Glutamatergic neuron (in vitro differentiated cells): Measurements from ENCODE around the gene CLEC16A. TPM values are rescaled to one million over a fixed set of nuclear protein-coding genes. Genes with fewer than 3 reads are reported as not detected.

Source experiments
- DNase-seq: peaks from one replicate; pipeline ENCODE4 v3.0.0; 2022
- H3K27ac Mint-ChIP-seq: one replicate; pipeline ENCODE4 v1.8.0; 2020; ENCODE audit warnings: mild to moderate bottlenecking, mixed read lengths, inconsistent platforms; ENCODE audit not compliant: unreplicated experiment
- H3K27me3 Mint-ChIP-seq: one replicate; pipeline ENCODE4 v1.8.0; 2020; ENCODE audit warnings: mild to moderate bottlenecking, moderate library complexity, mixed read lengths, inconsistent platforms; ENCODE audit not compliant: unreplicated experiment
- H3K36me3 Mint-ChIP-seq: one replicate; pipeline ENCODE4 v1.8.0; 2020; ENCODE audit warnings: mild to moderate bottlenecking, mixed read lengths, inconsistent platforms; ENCODE audit not compliant: unreplicated experiment
- H3K4me1 Mint-ChIP-seq: one replicate; pipeline ENCODE4 v1.8.0; 2020; ENCODE audit warnings: mild to moderate bottlenecking, low read depth, mixed read lengths, inconsistent platforms; ENCODE audit not compliant: unreplicated experiment
- H3K4me3 Mint-ChIP-seq: one replicate; pipeline ENCODE4 v1.8.0; 2020; ENCODE audit warnings: mild to moderate bottlenecking, mixed read lengths, inconsistent platforms; ENCODE audit not compliant: unreplicated experiment
- H3K9me3 Mint-ChIP-seq: one replicate; pipeline ENCODE4 v1.8.0; 2020; ENCODE audit warnings: mild to moderate bottlenecking, moderate library complexity, mixed read lengths, inconsistent platforms; ENCODE audit not compliant: unreplicated experiment
- CTCF ChIP-seq: fragments of 200-600 bp; sonication (generic); IDR thresholded peaks from one replicate; pipeline ENCODE4 v1.5.0; 2021; ENCODE audit not compliant: partially characterized antibody, unreplicated experiment
- total RNA-seq: library from RNA; stranded (reverse); fragmentation: NEBNext Ultra II Directional; extraction: Animal tissue kit (Norgen Biotek cat#: 25700); gene quantifications from one replicate; pipeline ENCODE4 v1.2.1, GENCODE V29; 2021; ENCODE audit not compliant: unreplicated experiment

The CLEC16A gene
- total RNA-seq, 1 donor from 2014 or later = 43.0 TPM

DNA sequence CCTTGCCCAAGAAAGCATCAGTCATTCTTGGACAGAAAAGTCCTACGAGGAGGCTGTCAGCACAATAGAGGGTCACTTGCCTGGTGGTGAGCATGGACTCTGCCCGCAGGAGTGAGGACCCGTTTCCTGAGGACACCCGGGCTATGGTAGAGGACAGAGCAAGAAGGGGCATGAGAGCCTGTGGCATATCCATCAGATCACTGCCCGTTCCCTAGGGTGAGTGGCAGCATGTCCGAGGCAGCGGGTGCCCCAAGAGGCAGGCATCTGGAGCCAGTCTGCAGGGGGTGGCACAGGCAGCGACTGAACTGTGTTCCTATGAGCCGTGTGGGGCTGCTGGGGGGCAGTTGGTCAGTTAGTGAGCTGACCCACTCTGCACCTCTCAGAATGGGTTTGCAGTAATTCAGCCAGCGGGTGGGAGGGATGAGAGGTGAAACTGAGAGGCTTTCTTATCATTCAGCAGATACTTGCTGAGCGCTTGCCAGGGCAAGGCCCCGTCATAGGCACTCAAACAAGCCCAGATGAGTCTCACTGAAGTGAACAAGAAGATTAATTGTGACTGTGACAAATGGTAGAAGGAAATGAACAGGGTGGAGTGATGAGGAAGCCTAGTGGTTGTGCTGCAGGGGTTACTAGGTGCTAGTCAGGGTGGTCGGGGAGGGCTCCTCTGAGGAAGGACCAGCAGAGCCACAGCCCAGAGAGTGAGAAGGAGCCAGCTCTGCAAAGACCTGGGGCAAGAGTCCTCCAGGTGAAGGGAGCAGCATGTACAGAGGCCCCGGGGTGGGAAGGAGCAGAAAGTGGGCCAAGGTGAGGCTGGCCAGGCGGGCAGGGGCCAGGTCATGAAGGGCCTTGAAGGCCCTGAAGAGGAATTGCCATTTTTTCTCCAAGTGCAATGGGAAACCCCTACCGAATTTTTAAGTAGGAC is 87.9 kb downstream of the CLEC16A start:
- no peak overlapping the region for H3K27ac Mint-ChIP-seq
- H3K9me3 Mint-ChIP-seq = peaks cover 7% of the 10 kb centered on the region
- H3K4me1 Mint-ChIP-seq = no peaks in the 10 kb centered on the region
- no peak for DNase-seq
- no peak for TF ChIP-seq CTCF
- H3K36me3 Mint-ChIP-seq = peaks cover 46% of the 10 kb centered on the region
- H3K27me3 Mint-ChIP-seq = peaks cover 2% of the 10 kb centered on the region
- H3K4me3 Mint-ChIP-seq = no peak overlapping the region

DNA sequence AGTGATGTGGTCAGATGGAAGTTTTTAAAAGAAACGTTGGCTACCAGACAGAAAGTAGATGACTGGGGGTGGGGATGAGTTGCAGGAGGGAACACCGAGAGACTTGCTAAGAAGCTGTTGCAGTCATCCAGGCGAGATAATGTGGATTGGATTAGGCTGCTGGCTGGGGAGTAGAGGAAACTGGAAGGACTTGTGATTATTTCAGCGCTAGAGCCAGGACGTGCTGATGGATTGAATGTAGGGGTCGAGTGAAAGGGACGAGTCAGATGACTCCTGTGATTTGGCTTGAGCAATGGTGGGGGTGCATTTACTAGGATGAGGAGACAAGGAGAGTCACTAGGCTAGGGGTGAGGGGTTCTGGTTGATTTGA is 88.5 kb downstream of the CLEC16A start:
- H3K36me3 Mint-ChIP-seq = peaks cover 40% of the 10 kb centered on the region

GRCh38 chr16:11033629-11034420 is 89.5 kb downstream of the CLEC16A start:
- H3K27ac Mint-ChIP-seq = no peak overlapping the region
- no peak for DNase-seq
- peaks cover 32% of the 10 kb centered on the region for H3K36me3 Mint-ChIP-seq
- H3K27me3 Mint-ChIP-seq = peaks cover 2% of the 10 kb centered on the region
- no peaks in the 10 kb centered on the region for H3K4me1 Mint-ChIP-seq
- H3K9me3 Mint-ChIP-seq = peaks cover 7% of the 10 kb centered on the region
- TF ChIP-seq CTCF = no peak
- no peak overlapping the region for H3K4me3 Mint-ChIP-seq

More for the DNA sequence above, 88.5 kb downstream of the CLEC16A start:
- Mint-ChIP-seq H3K27ac (no peak overlapping the region), H3K9me3 (peaks cover 7% of the 10 kb centered on the region), H3K4me1 (no peaks in the 10 kb centered on the region), H3K27me3 (peaks cover 2% of the 10 kb centered on the region), H3K4me3 (no peak overlapping the region)
- no peak for DNase-seq
- TF ChIP-seq CTCF = no peak

GRCh38 chr16:11034481-11034931 is 90.1 kb downstream of the CLEC16A start:
- DNase-seq = no peak
- H3K27ac Mint-ChIP-seq = no peak overlapping the region
- H3K9me3 Mint-ChIP-seq = peaks cover 3% of the 10 kb centered on the region
- H3K36me3 Mint-ChIP-seq = peaks cover 25% of the 10 kb centered on the region
- no peaks in the 10 kb centered on the region for H3K4me1 Mint-ChIP-seq
- H3K27me3 Mint-ChIP-seq = peaks cover 2% of the 10 kb centered on the region
- no peak overlapping the region for H3K4me3 Mint-ChIP-seq
- no peak for TF ChIP-seq CTCF

GRCh38 chr16:11035096-11035495 is 90.7 kb downstream of the CLEC16A start:
- peaks cover 20% of the 10 kb centered on the region for H3K36me3 Mint-ChIP-seq
- no peaks in the 10 kb centered on the region for H3K27me3 Mint-ChIP-seq

More at GRCh38 chr16:11035096-11035495, 90.7 kb downstream of the CLEC16A start:
- no peak for DNase-seq
- Mint-ChIP-seq H3K4me3 (no peak overlapping the region), H3K27ac (no peak overlapping the region), H3K4me1 (no peaks in the 10 kb centered on the region), H3K9me3 (peaks cover 3% of the 10 kb centered on the region)
- TF ChIP-seq CTCF = no peak
